B cell (primary cell): ENCODE results near the gene NEBL. TPM values are rescaled to one million over a fixed set of nuclear protein-coding genes. Genes with fewer than 3 reads are reported as not detected.

Experiments used
- ATAC-seq: fragments of 200-7000 bp; cut with Tn5 transposase; one replicate; pipeline ENCODE4 v1.10.0; 2021; ENCODE audit warnings: low read depth, mild to moderate bottlenecking, moderate number of reproducible peaks, moderate library complexity
- CTCF ChIA-PET: fragments of 350-600 bp; sonication (Branson Sonifier 250); formaldehyde crosslinking; loops from one replicate; lab custom pipeline; 2021; ENCODE audit warnings: antibody characterized with exemption, inconsistent platforms; lab: Charles Lee
- POLR2A ChIA-PET: fragments of 350-600 bp; sonication (Branson Sonifier 250); formaldehyde crosslinking; loops from one replicate; lab custom pipeline; 2021; ENCODE audit warnings: antibody characterized with exemption; lab: Charles Lee
- DNase-seq: peaks from one replicate; pipeline ENCODE4 v3.0.0; 2013
- H2AFZ ChIP-seq: 2 replicates; pipeline ENCODE4 v1.6.1; 2012; ENCODE audit warnings: mild to moderate bottlenecking, low read depth, low read length; ENCODE audit not compliant: insufficient read depth, poor library complexity, severe bottlenecking
- H3K27ac ChIP-seq, 2 donors: 1 replicate in 1 of 2; 2 replicates in 1 of 2; pipeline ENCODE4 v1.5.1; 2012 to 2013; ENCODE audit warnings: low read length in 2 of 2, mild to moderate bottlenecking in 2 of 2, moderate library complexity in 1 of 2
- H3K27me3 ChIP-seq, 4 experiments: fragments of 200-600 bp in 1 of 4; sonication (generic) in 1 of 4; replicated peaks in 1 of 4; 1 replicate in 2 of 4; 2 replicates in 2 of 4; pipeline versions ENCODE4 v1.6.1 to v1.7.0; 2013 to 2016; ENCODE audit warnings: low read length in 3 of 4, mild to moderate bottlenecking in 2 of 4, mixed read lengths in 1 of 4, moderate library complexity in 1 of 4; ENCODE audit not compliant: insufficient read depth in 4 of 4, control insufficient read depth in 3 of 4; ENCODE audit errors: control extremely low read depth in 1 of 4
- H3K36me3 ChIP-seq, 2 experiments: replicated peaks in 1 of 2; 1 replicate in 1 of 2; 2 replicates in 1 of 2; pipeline versions ENCODE4 v1.6.1 to v1.7.1; 2013; ENCODE audit warnings: low read length in 1 of 2; ENCODE audit not compliant: insufficient read depth in 2 of 2, control insufficient read depth in 1 of 2; ENCODE audit errors: control extremely low read depth in 1 of 2, extremely low read depth in 1 of 2
- H3K4me1 ChIP-seq, 2 donors: fragments of 200-600 bp in 1 of 2; sonication (generic) in 1 of 2; 1 replicate in 1 of 2; 2 replicates in 1 of 2; pipeline versions ENCODE4 v1.5.1 to v1.6.1; 2013 to 2017; ENCODE audit warnings: low read length in 2 of 2; ENCODE audit not compliant: control insufficient read depth in 2 of 2, insufficient read depth in 2 of 2
- H3K4me2 ChIP-seq: replicated peaks from 2 replicates; pipeline ENCODE3; 2012; ENCODE audit warnings: mild to moderate bottlenecking, low read depth, low read length; ENCODE audit not compliant: poor library complexity, severe bottlenecking
- H3K4me3 ChIP-seq, 5 experiments: fragments of 200-600 bp in 1 of 5; sonication (generic) in 1 of 5; 1 replicate in 3 of 5; 2 replicates in 2 of 5; pipeline versions ENCODE4 v1.5.1 to v1.7.0; 2011 to 2016; ENCODE audit warnings: low read length in 4 of 5, mild to moderate bottlenecking in 4 of 5, low read depth in 2 of 5, control low read depth in 1 of 5, moderate library complexity in 1 of 5; ENCODE audit not compliant: insufficient read depth in 1 of 5; ENCODE audit errors: control extremely low read depth in 1 of 5, extremely low read depth in 1 of 5
- H3K79me2 ChIP-seq: fragments of 200-600 bp; sonication (generic); one replicate; pipeline ENCODE4 v1.6.0; 2016; ENCODE audit warnings: low read length; ENCODE audit not compliant: control insufficient read depth, insufficient read depth
- H3K9ac ChIP-seq: fragments of 200-600 bp; sonication (generic); 2 replicates; pipeline ENCODE4 v1.6.1; 2017; ENCODE audit warnings: mild to moderate bottlenecking, low read length, moderate library complexity
- H3K9me3 ChIP-seq, 3 donors: one replicate each; pipeline versions ENCODE4 v1.6.1 to v1.7.1; 2013; ENCODE audit warnings: low read length in 2 of 3; ENCODE audit not compliant: control insufficient read depth in 2 of 3, insufficient read depth in 1 of 3; ENCODE audit errors: control extremely low read depth in 1 of 3
- H4K20me1 ChIP-seq: 2 replicates; pipeline ENCODE4 v1.6.0; 2012; ENCODE audit warnings: mild to moderate bottlenecking, low read length; ENCODE audit not compliant: insufficient read depth, control insufficient read depth, poor library complexity, severe bottlenecking
- H3K27ac Mint-ChIP-seq: one replicate; pipeline ENCODE4 v1.8.0; 2021; ENCODE audit warnings: mixed read lengths
- H3K27me3 Mint-ChIP-seq: one replicate; pipeline ENCODE4 v1.8.0; 2021; ENCODE audit warnings: mixed read lengths
- H3K4me1 Mint-ChIP-seq: one replicate; pipeline ENCODE4 v1.8.0; 2021; ENCODE audit warnings: mixed read lengths
- H3K4me3 Mint-ChIP-seq: one replicate; pipeline ENCODE4 v1.8.0; 2021; ENCODE audit warnings: mixed read lengths
- H3K9me3 Mint-ChIP-seq: one replicate; pipeline ENCODE4 v1.8.0; 2022; ENCODE audit warnings: mixed read lengths; ENCODE audit not compliant: insufficient read depth
- CTCF ChIP-seq: fragments of 200-600 bp; IDR thresholded peaks from one replicate; pipeline ENCODE4 v1.8.0; 2022; ENCODE audit warnings: antibody characterized with exemption, mild to moderate bottlenecking
- EZH2 ChIP-seq: IDR thresholded peaks from 2 replicates; pipeline ENCODE4 v1.6.1; 2012; ENCODE audit warnings: borderline replicate concordance, low read depth, mild to moderate bottlenecking, moderate library complexity, low read length; ENCODE audit not compliant: insufficient read depth, poor library complexity, severe bottlenecking
- WGBS: methylation state at CpG from one replicate; pipeline ENCODE4 v1.1.5; 2013; ENCODE audit warnings: missing lambda C conversion rate; ENCODE audit not compliant: insufficient coverage; 5-methylcytosine and 5-hydroxymethylcytosine counted together
- intact Hi-C: fragments of 100-400 bp; cut with micrococcal nuclease; formaldehyde crosslinking; loops from one replicate; pipeline ENCODE4 v1.10.0; 2022
- polyA plus RNA-seq: library from polyadenylated mRNA; depleted of rRNA; stranded (reverse); fragments of >200 nt; gene quantifications from 2 replicates; pipeline ENCODE4 v1.2.3, GENCODE V29; 2012
- total RNA-seq, 2 donors: library from RNA; stranded (reverse); fragments of 120-200 nt in 1 of 2; gene quantifications; 1 replicate in 1 of 2; 2 replicates in 1 of 2; pipeline versions ENCODE4 v1.2.3 to v1.2.4, GENCODE V29; 2013 to 2022

NEBL gene
- total and polyA plus RNA-seq, 2 donors (not counting 1 experiment from before 2014, with no cell fraction given) = not detected

GRCh38 chr10:20747782-20748181, 149.3 kb downstream of the NEBL start:
- TF ChIP-seq CTCF (no peak), EZH2 (no peak)
- Mint-ChIP-seq H3K27me3 (no peaks in the 10 kb centered on the region), H3K4me3 (no peak overlapping the region), H3K9me3 (peaks cover 3% of the 10 kb centered on the region), H3K27ac (no peak overlapping the region), H3K4me1 (no peaks in the 10 kb centered on the region)
- POLR2A ChIA-PET = no interaction called here
- intact Hi-C loops = no loop called here
- Histone ChIP-seq H4K20me1 (no peaks in the 10 kb centered on the region), H3K27me3 (no peaks in the 10 kb centered on the region), H3K4me2 (no peak overlapping the region), H3K79me2 (no peaks in the 10 kb centered on the region), H3K27ac (no peak overlapping the region), H3K9me3 (peaks cover 3 to 7% (median 4%) of the 10 kb centered on the region in 3 donors), H3K4me1 (no peaks in the 10 kb centered on the region), H3K9ac (no peak overlapping the region), H3K36me3 (no peaks in the 10 kb centered on the region), H2AFZ (no peak overlapping the region), H3K4me3 (no peak overlapping the region)
- ATAC-seq = no peak
- no peak for DNase-seq
- CTCF ChIA-PET = no interaction called here

- no peaks in the 10 kb centered on the region for H4K20me1 ChIP-seq
- ATAC-seq (no peak), DNase-seq (no peak)
- CTCF ChIA-PET = no interaction called here
- Mint-ChIP-seq H3K4me1 (no peaks in the 10 kb centered on the region), H3K27ac (no peak overlapping the region), H3K9me3 (peaks cover 3% of the 10 kb centered on the region), H3K4me3 (no peak overlapping the region), H3K27me3 (no peaks in the 10 kb centered on the region)
- H3K27me3 ChIP-seq = no peaks in the 10 kb centered on the region
- WGBS = 100% methylated on average over 7 of the region's 7 CpGs
- no peak overlapping the region for H3K4me3 ChIP-seq
- H3K27ac ChIP-seq = no peak overlapping the region
- H2AFZ ChIP-seq = no peak overlapping the region
- H3K36me3 ChIP-seq = no peaks in the 10 kb centered on the region
- no peak overlapping the region for H3K9ac ChIP-seq
- no peaks in the 10 kb centered on the region for H3K4me1 ChIP-seq
- intact Hi-C loops = no loop called here
- TF ChIP-seq EZH2 (no peak), CTCF (no peak)
- peaks cover 3 to 7% (median 4%) of the 10 kb centered on the region in 3 donors for H3K9me3 ChIP-seq
- no peak overlapping the region for H3K4me2 ChIP-seq
- no peaks in the 10 kb centered on the region for H3K79me2 ChIP-seq
- POLR2A ChIA-PET = no interaction called here
These were observed 150.3 kb downstream of the NEBL start for GRCh38 chr10:20746856-20747255.
